ENCODE data around the gene PPP6R3. TPM values are rescaled to one million over a fixed set of nuclear protein-coding genes. Genes with fewer than 3 reads are reported as not detected.

The PPP6R3 gene
- polyA plus RNA-seq, 1 donor from 2014 or later = 111 TPM

GRCh38 chr11:68654978-68655377 lies 194.4 kb downstream of the PPP6R3 start:
- no peaks in the 10 kb centered on the region for H3K9me2 ChIP-seq (ENCODE audit: insufficient read depth, low read length)
- H3K79me2 ChIP-seq (replicated peaks; ENCODE audit: insufficient read depth, low read length) = no peaks in the 10 kb centered on the region
- H2AFZ ChIP-seq (ENCODE audit: low read depth, low read length) = no peak overlapping the region
- no peak overlapping the region for H3K4me3 ChIP-seq (ENCODE audit: low read length)
- H3K4me2 ChIP-seq (ENCODE audit: low read length) = no peak overlapping the region
- no peaks in the 10 kb centered on the region for H3F3A ChIP-seq (ENCODE audit: insufficient read depth, low read length, poor library complexity, severe bottlenecking)
- no peaks in the 10 kb centered on the region for H3K27me3 ChIP-seq (ENCODE audit: insufficient read depth, low read depth, low read length)
- TF ChIP-seq MXI1 (conservative IDR thresholded peaks at IDR 0.05; ENCODE audit: poor library complexity, severe bottlenecking) (no peak), EP300 (conservative IDR thresholded peaks at IDR 0.05; ENCODE audit: poor library complexity, severe bottlenecking) (no peak), SMC3 (conservative IDR thresholded peaks at IDR 0.05; ENCODE audit: poor library complexity) (no peak), RAD21 (conservative IDR thresholded peaks at IDR 0.05) (no peak), TAF1 (IDR thresholded peaks at IDR 0.05; ENCODE audit: low read depth) (no peak), EZH2 (IDR thresholded peaks at IDR 0.05; ENCODE audit: borderline replicate concordance, insufficient read depth, low read length, poor library complexity, severe bottlenecking) (no peak), CTCF (IDR thresholded peaks at IDR 0.05; ENCODE audit: poor library complexity, severe bottlenecking) (no peak), REST (IDR thresholded peaks at IDR 0.05; ENCODE audit: borderline replicate concordance) (no peak), POLR2AphosphoS5 (IDR thresholded peaks at IDR 0.05) (no peak)
- no peak overlapping the region for H3K27ac ChIP-seq (ENCODE audit: low read length)
- no peak overlapping the region for H3K9ac ChIP-seq (ENCODE audit: low read length)
- H3K36me3 ChIP-seq (ENCODE audit: insufficient read depth, low read length) = no peaks in the 10 kb centered on the region
- no peaks in the 10 kb centered on the region for H4K20me1 ChIP-seq (ENCODE audit: insufficient read depth)
- H3K9me3 ChIP-seq (ENCODE audit: low read length) = peaks cover 13% of the 10 kb centered on the region

GRCh38 chr11:68655406-68655805 lies 194.9 kb downstream of the PPP6R3 start:
- H3K79me2 ChIP-seq (replicated peaks; ENCODE audit: insufficient read depth, low read length) = no peaks in the 10 kb centered on the region
- no peaks in the 10 kb centered on the region for H3K9me2 ChIP-seq (ENCODE audit: insufficient read depth, low read length)
- H3K4me2 ChIP-seq (ENCODE audit: low read length) = no peak overlapping the region
- H4K20me1 ChIP-seq (ENCODE audit: insufficient read depth) = no peaks in the 10 kb centered on the region
- no peak overlapping the region for H3K27ac ChIP-seq (ENCODE audit: low read length)
- H3F3A ChIP-seq (ENCODE audit: insufficient read depth, low read length, poor library complexity, severe bottlenecking) = no peaks in the 10 kb centered on the region
- H3K4me3 ChIP-seq (ENCODE audit: low read length) = no peak overlapping the region
- no peaks in the 10 kb centered on the region for H3K27me3 ChIP-seq (ENCODE audit: insufficient read depth, low read depth, low read length)
- no peak overlapping the region for H3K9ac ChIP-seq (ENCODE audit: low read length)
- H3K9me3 ChIP-seq (ENCODE audit: low read length) = peaks cover 13% of the 10 kb centered on the region
- H2AFZ ChIP-seq (ENCODE audit: low read depth, low read length) = no peak overlapping the region
- TF ChIP-seq EP300 (conservative IDR thresholded peaks at IDR 0.05; ENCODE audit: poor library complexity, severe bottlenecking) (no peak), CTCF (IDR thresholded peaks at IDR 0.05; ENCODE audit: poor library complexity, severe bottlenecking) (no peak), MXI1 (conservative IDR thresholded peaks at IDR 0.05; ENCODE audit: poor library complexity, severe bottlenecking) (no peak), REST (IDR thresholded peaks at IDR 0.05; ENCODE audit: borderline replicate concordance) (no peak), SMC3 (conservative IDR thresholded peaks at IDR 0.05; ENCODE audit: poor library complexity) (no peak), POLR2AphosphoS5 (IDR thresholded peaks at IDR 0.05) (no peak), EZH2 (IDR thresholded peaks at IDR 0.05; ENCODE audit: borderline replicate concordance, insufficient read depth, low read length, poor library complexity, severe bottlenecking) (no peak)
- no peaks in the 10 kb centered on the region for H3K36me3 ChIP-seq (ENCODE audit: insufficient read depth, low read length)

Data from neural cell (in vitro differentiated cells).